ENCODE results near the gene NFIA. TPM values are rescaled to one million over a fixed set of nuclear protein-coding genes. Genes with fewer than 3 reads are reported as not detected.

The NFIA gene
- total RNA-seq, 2 donors from 2014 or later: 17.3 to 27.3 TPM

DNA sequence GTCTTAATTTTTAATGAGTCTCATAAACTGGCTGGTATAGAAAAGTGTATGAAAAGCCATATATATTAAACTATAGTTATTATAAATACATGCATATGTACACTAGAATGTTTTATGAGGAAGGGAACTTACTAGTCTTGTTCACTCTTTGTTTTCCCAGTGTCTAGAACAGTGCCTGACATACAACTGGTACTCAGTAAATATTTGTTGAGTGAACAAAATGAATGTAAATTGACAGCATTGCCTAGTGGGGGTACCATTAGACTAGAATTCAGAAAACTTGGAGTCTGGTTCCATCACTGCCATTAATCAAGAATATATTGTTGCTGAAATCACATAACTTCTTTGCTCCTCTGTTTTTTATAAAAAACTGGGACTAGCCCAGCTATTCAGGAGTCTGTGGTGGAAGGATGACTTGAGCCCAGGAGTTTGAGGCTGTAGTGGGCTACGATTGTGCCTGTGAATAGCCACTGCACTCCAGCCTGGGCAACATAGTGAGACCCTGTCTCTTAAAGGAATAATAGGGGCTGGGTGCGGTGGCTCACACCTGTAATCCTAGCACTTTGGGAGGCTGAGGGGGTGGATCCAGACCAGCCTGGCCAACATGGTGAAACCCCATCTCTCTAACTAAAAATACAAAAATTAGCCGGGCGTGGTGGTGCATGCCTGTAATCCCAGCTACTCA lies 51.1 kb downstream of the NFIA start:
- Mint-ChIP-seq H3K36me3 (ENCODE audit: insufficient read depth in 2 of 2) (no peaks in the 10 kb centered on the region), H3K9me3 (no peaks in the 10 kb centered on the region), H3K4me3 (no peak overlapping the region), H3K27me3 (ENCODE audit: low read depth) (peaks cover 6% of the 10 kb centered on the region), H3K4me1 (ENCODE audit: low read depth) (peaks cover 7% of the 10 kb centered on the region), H3K27ac (no peak overlapping the region)
- DNase-seq: no peak
- ATAC-seq (replicated peaks in 1 of 2): no peak

- ATAC-seq (replicated peaks in 1 of 2) (no peak), DNase-seq (no peak)
- H3K36me3 Mint-ChIP-seq (ENCODE audit: insufficient read depth in 2 of 2): no peaks in the 10 kb centered on the region
- no peak overlapping the region for H3K27ac Mint-ChIP-seq
- H3K9me3 Mint-ChIP-seq: no peaks in the 10 kb centered on the region
- H3K27me3 Mint-ChIP-seq (ENCODE audit: low read depth): peaks cover 2% of the 10 kb centered on the region
- no peak overlapping the region for H3K4me3 Mint-ChIP-seq
- H3K4me1 Mint-ChIP-seq (ENCODE audit: low read depth): peaks cover 7% of the 10 kb centered on the region
Observed at GRCh38 chr1:61135291-61135690, 52.9 kb downstream of the NFIA start.

- no peak for ATAC-seq (replicated peaks in 1 of 2)
- Mint-ChIP-seq H3K4me3 (no peak overlapping the region), H3K4me1 (ENCODE audit: low read depth) (no peaks in the 10 kb centered on the region), H3K9me3 (no peaks in the 10 kb centered on the region), H3K27me3 (ENCODE audit: low read depth) (no peaks in the 10 kb centered on the region), H3K27ac (no peak overlapping the region), H3K36me3 (ENCODE audit: insufficient read depth in 2 of 2) (no peaks in the 10 kb centered on the region)
- DNase-seq: no peak
Observed at GRCh38 chr1:61138305-61138704, 55.9 kb downstream of the NFIA start.

GRCh38 chr1:61138921-61139774 lies 56.8 kb downstream of the NFIA start:
- H3K27me3 Mint-ChIP-seq (ENCODE audit: low read depth): no peaks in the 10 kb centered on the region
- no peaks in the 10 kb centered on the region for H3K36me3 Mint-ChIP-seq (ENCODE audit: insufficient read depth in 2 of 2)
- H3K27ac Mint-ChIP-seq: no peak overlapping the region
- no peaks in the 10 kb centered on the region for H3K4me1 Mint-ChIP-seq (ENCODE audit: low read depth)
- DNase-seq (no peak), ATAC-seq (replicated peaks in 1 of 2) (no peak)
- no peak overlapping the region for H3K4me3 Mint-ChIP-seq
- H3K9me3 Mint-ChIP-seq: no peaks in the 10 kb centered on the region

DNA sequence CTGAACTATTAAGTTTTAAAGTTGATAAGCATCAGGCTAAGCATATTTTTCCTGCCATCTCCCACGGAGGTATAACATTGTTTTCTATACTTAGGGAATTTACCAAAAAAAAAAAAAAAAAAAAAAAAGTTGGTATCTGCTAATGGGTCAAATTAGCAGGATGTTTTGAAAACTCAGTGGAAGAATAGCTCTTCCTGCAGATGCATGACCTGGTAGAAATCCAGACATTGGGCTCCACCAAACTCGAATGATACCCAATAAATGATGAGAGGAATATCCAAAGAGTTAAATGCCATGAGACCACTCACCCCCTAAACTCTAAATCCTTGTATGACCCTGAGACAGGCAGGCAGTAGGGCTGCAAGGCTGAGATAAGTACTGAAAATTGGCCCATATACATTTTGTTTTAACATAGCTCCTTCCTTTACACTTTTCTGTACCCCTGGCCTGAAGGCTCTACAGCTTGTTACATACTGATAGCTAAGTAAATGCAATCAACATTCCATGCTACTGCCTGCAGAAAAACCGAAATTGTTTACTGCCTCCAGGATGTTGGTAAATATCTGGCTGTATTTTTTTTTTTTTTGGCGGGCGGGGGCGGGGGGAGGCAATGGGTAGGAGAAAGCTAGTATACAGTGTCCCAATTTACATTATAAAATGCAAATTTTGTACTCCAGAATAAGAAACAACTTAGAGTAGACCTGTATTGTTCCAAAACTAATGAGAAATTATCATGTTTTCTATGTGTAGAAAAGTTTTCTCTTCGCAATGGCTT lies 57.6 kb downstream of the NFIA start:
- Mint-ChIP-seq H3K4me3 (no peak overlapping the region), H3K36me3 (ENCODE audit: insufficient read depth in 2 of 2) (no peaks in the 10 kb centered on the region), H3K9me3 (no peaks in the 10 kb centered on the region), H3K27me3 (ENCODE audit: low read depth) (no peaks in the 10 kb centered on the region), H3K27ac (no peak overlapping the region), H3K4me1 (ENCODE audit: low read depth) (no peaks in the 10 kb centered on the region)
- ATAC-seq (replicated peaks in 1 of 2) (no peak), DNase-seq (no peak)

GRCh38 chr1:61140778-61141177 lies 58.4 kb downstream of the NFIA start:
- H3K9me3 Mint-ChIP-seq: no peaks in the 10 kb centered on the region
- H3K36me3 Mint-ChIP-seq (ENCODE audit: insufficient read depth in 2 of 2): no peaks in the 10 kb centered on the region
- H3K27me3 Mint-ChIP-seq (ENCODE audit: low read depth): no peaks in the 10 kb centered on the region
- ATAC-seq (replicated peaks in 1 of 2) (no peak), DNase-seq (no peak)
- no peaks in the 10 kb centered on the region for H3K4me1 Mint-ChIP-seq (ENCODE audit: low read depth)
- H3K27ac Mint-ChIP-seq: no peak overlapping the region
- H3K4me3 Mint-ChIP-seq: no peak overlapping the region

DNA sequence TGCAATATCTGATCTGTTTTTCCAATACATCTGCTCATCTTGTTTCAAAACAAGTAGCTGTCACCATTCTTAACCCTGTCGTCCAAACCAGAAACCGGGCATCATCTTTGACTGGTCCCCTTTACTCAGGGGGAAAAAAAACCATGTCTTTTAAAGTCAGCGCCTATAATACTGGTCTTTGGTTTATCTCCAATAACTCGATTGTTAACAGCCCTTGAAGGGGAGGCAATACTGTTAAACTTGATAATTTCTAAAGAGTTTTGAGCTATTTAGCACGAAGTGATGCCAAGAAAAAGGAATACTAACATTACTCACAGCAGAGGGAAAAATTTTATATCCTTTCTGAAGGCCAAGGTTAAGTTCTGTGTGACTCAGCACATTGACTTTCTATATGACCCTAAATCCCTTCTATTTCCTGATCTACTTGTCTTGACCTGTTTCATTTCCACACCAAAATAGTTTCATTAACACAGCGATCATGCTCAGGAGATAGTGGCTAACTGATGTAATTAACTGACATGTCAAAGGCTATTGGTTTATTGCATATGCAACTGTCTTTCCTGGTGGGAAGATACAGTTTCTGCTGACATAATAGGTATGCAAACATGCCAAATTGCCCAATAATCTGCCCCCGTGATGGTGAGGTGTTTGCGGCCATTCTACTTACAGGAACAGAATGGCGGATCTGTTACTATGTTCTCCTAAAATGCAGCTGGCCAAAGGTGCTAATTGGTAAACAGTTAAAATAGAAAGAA lies 59.1 kb downstream of the NFIA start:
- ATAC-seq (replicated peaks in 1 of 2) (no peak), DNase-seq (no peak)
- no peaks in the 10 kb centered on the region for H3K27me3 Mint-ChIP-seq (ENCODE audit: low read depth)
- H3K4me1 Mint-ChIP-seq (ENCODE audit: low read depth): no peaks in the 10 kb centered on the region
- H3K36me3 Mint-ChIP-seq (ENCODE audit: insufficient read depth in 2 of 2): no peaks in the 10 kb centered on the region
- H3K9me3 Mint-ChIP-seq: no peaks in the 10 kb centered on the region
- no peak overlapping the region for H3K27ac Mint-ChIP-seq
- no peak overlapping the region for H3K4me3 Mint-ChIP-seq

DNA sequence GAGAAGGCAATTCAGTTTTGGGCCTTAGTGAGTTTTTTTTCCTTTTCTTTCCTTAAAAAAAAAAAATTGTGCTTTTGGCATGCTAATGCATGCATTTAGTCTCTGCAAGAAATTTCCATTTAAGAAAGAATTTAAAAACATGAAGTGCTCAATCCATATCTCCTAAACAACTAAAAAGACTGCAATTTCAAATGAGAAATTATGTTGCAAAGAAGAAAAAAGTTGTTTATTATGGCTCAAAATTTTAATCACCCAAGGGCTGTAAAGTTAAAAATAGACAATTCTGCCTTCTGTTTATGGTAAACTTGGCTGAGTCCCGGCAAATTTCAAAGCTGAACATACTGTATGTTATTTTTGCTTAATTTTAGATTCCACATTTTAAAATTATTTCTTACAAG lies 59.7 kb downstream of the NFIA start:
- no peaks in the 10 kb centered on the region for H3K9me3 Mint-ChIP-seq
- H3K4me1 Mint-ChIP-seq (ENCODE audit: low read depth): no peaks in the 10 kb centered on the region
- H3K27ac Mint-ChIP-seq: no peak overlapping the region
- DNase-seq: no peak
- H3K27me3 Mint-ChIP-seq (ENCODE audit: low read depth): no peaks in the 10 kb centered on the region
- no peak for ATAC-seq (replicated peaks in 1 of 2)
- no peak overlapping the region for H3K4me3 Mint-ChIP-seq
- no peaks in the 10 kb centered on the region for H3K36me3 Mint-ChIP-seq (ENCODE audit: insufficient read depth in 2 of 2)

- Mint-ChIP-seq H3K27me3 (ENCODE audit: low read depth) (no peaks in the 10 kb centered on the region), H3K27ac (no peak overlapping the region), H3K36me3 (ENCODE audit: insufficient read depth in 2 of 2) (no peaks in the 10 kb centered on the region), H3K9me3 (no peaks in the 10 kb centered on the region), H3K4me3 (no peak overlapping the region), H3K4me1 (ENCODE audit: low read depth) (no peaks in the 10 kb centered on the region)
- DNase-seq: no peak
- no peak for ATAC-seq (replicated peaks in 1 of 2)
Observed at GRCh38 chr1:61142726-61143500, 60.6 kb downstream of the NFIA start.

- Mint-ChIP-seq H3K4me1 (ENCODE audit: low read depth) (no peaks in the 10 kb centered on the region), H3K4me3 (no peak overlapping the region), H3K27me3 (ENCODE audit: low read depth) (no peaks in the 10 kb centered on the region), H3K27ac (no peak overlapping the region), H3K9me3 (no peaks in the 10 kb centered on the region), H3K36me3 (ENCODE audit: insufficient read depth in 2 of 2) (no peaks in the 10 kb centered on the region)
- DNase-seq (no peak), ATAC-seq (replicated peaks in 1 of 2) (no peak)
Observed at GRCh38 chr1:61143821-61144424, 61.6 kb downstream of the NFIA start.

GRCh38 chr1:61149010-61149860 lies 66.9 kb downstream of the NFIA start:
- DNase-seq (no peak), ATAC-seq (replicated peaks in 1 of 2) (no peak)
- Mint-ChIP-seq H3K9me3 (no peaks in the 10 kb centered on the region), H3K4me3 (no peak overlapping the region), H3K36me3 (ENCODE audit: insufficient read depth in 2 of 2) (no peaks in the 10 kb centered on the region), H3K27ac (no peak overlapping the region), H3K27me3 (ENCODE audit: low read depth) (no peaks in the 10 kb centered on the region), H3K4me1 (ENCODE audit: low read depth) (no peaks in the 10 kb centered on the region)
